Activated CD8-positive, alpha-beta memory T cell treated with anti-CD3 and anti-CD28 coated beads for 1 hour (primary cell): ENCODE measurements around the gene AAK1.

Experiments
- DNase-seq, 2 donors: peaks; one replicate each; pipeline ENCODE4 v3.0.0-alpha.2; 2020; ENCODE audit warnings: low read depth in 1 of 2; ENCODE audit errors: extremely low read depth in 1 of 2

Gene AAK1

GRCh38 chr2:69604026-69604678 lies 39.4 kb downstream of the AAK1 start:
- DNase-seq = no peak

- DNase-seq = no peak
These were observed 40.3 kb downstream of the AAK1 start for GRCh38 chr2:69603146-69603743.

DNA sequence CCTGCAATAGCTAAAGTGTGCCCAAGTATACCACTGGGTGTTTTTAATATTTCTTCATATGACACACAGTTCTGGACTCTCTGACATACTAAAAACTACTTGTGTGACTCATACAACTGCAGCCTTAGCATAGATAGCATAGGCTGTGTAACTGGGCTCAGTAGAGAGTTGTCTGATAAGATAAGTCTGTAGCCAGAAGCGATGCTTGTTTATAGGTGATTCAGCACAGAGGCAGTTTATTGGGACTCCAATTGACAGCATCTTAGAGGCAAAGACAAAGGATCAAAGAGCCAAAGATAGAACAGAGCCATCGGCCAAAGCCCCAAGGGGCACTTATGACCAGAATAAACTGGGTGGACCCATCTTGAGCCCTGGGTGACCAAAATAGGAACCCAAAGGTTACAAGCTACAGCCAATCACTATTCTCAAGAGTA lies 42.3 kb downstream of the AAK1 start:
- no peak for DNase-seq

GRCh38 chr2:69600425-69600824 lies 43.1 kb downstream of the AAK1 start:
- DNase-seq = no peak

- no peak for DNase-seq
These were observed 45.5 kb downstream of the AAK1 start for GRCh38 chr2:69597843-69598610.

DNA sequence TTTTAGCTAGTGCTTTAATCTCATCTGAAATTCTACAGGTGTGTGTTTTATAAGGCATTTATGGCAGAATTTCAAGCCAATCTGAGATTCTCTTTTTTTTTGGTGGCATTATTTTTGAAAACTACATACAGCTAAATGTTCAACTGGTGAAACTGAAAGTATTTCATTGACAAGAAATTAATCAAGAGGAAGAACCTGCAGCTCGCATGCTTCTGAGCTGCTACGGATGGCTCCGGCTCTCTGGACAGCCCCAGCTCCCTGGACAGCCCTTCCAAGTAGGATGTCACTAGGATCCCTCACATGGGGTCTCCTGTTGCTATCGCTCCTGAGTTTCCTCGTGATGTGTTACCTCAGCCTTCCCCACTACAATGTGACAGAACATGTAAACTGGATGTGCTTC lies 46.4 kb downstream of the AAK1 start:
- DNase-seq = no peak

GRCh38 chr2:69594341-69594740 lies 49.2 kb downstream of the AAK1 start:
- no peak for DNase-seq

DNA sequence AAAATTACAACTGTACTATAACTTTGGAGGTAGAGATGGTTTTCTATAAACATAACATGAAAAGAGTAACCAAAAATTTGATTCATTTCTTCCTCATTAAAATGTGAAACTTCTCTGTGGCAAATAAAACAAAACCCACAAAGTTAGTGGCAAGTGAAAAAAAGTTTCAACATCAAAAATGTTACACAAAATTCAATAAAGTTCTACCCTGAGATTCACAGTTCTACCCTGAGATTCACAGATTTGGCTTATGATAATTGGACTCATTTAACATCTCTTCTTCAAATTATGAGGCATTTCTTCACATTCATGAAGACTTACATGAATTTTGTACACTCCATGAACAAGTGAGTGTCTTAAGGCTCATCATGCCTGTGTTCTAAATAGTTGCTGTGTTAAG lies 51.0 kb downstream of the AAK1 start:
- no peak for DNase-seq

DNA sequence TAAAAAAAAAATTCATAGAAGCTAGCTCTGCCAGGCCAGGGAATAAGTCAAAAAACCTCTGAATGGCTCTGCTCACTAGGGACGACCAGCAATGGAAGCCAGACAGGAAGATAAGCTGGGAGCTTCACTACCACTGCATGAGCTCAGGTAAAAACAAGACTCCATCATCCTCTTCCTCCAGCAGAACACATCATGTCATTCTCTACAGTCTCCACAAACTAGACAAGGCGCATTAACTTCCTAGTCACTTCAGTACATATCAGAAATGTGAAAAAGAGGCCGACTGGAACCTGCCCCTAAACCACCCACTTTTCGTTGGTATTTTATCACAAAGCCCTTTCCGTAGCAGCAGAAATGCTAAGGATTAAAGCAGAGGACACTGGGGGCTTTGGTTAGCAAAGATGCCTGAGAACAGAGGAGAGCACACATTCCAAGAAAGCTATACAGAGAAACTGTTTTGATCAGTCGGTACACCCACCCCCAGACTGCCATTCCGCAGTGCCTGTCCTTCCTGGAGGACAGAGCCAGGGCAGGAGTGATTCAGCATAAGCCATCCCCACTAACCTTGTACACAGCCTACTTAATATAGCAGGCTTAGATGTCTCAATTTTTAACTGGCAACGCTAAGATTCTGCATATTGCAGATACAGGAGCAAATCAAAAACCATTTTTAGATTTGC lies 53.4 kb downstream of the AAK1 start:
- no peak for DNase-seq

DNA sequence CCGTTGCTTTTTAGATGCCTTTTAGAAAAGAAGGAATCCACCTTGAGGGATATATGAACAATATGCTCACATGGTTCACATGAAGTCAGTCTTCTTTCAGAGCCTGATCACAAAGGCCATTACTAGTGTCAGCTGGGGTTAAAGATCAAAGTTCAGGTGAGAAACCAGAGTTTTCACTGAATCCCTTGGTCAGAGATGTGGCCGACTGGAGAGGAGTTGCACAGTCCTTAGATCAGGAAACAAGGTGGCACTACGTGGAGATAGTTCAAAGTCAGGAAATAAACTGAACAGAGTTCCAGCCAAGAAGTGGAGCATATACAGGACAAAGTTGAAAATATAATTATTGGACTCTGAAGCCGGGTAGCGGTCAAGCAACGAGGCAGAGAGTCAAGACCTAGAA lies 54.6 kb downstream of the AAK1 start:
- no peak for DNase-seq

DNA sequence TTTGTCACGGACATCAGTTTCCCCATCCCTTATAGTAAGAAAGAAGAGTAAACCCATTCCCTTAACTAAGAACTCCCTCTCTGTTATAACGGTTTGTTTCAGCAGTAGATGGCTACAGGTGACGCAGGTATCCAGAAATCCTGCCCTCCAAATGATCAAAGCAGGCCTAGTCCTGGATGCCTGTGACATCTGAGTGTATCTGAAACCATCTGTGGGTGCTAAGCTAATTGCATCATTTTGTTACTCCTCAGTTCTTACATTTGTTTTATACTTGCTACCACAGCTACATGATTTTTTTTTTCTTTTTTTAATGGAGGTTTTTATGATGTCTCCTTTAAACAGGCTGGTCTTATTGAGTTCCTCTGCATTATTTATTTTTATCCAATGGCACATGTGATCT lies 55.1 kb downstream of the AAK1 start:
- DNase-seq = no peak

DNA sequence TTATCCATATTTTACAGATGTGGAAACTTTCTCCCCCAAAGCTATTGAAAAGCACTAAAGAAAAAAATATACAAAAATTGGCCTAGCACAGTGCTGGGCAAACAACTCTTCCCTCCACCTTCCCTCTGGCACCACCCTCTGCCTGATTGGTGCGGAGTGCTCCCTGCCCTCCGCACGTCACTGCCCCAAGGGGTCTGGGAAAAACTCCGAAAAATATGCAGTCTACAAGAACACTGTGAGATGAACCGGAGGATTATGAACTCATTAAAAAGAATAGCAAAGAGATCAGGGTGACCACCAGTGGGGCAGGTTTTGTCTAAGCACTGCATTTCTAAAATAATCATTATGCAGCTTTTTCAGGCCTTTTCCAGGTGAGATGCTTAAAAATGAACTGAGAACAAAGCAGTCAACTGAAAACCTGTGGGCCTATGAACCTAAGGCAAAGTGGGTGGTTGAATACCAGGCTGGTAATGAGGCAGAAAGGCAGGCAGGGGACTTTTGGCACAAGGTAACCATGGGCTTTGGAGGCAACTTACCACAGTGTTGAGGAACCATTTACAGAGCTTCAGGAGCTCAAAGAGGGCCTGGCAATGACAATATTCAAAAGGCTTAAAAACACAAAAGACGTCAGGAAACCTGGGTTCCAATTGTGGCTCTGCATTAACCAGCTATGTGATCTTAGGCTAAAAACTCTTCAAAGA lies 57.5 kb downstream of the AAK1 start:
- DNase-seq = no peak

GRCh38 chr2:69584127-69584889 lies 59.2 kb downstream of the AAK1 start:
- no peak for DNase-seq

DNA sequence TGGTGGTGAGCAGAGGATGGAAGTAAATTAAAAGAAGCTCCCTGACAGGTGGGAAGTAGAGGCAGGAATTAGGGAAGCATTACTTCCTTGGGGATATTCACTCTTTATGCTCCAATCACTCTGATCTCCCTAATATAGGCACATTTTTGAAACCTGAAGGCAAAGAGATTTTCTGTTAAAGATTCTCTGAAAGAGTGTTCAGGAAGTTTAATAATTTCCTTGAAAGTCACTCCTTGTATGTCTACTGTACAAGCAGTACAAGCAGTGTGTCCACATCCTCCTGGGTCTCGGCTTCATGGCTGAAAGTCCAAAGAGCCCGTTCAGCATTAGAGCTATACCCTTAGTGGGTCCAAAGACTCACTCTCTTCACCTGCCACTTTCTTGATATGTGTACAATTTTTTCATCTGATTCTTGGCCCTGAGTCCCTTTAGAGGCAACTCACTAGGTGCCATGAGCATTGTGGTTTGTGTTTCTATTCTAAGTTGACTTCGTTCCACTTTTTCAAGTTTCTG lies 60.2 kb downstream of the AAK1 start:
- no peak for DNase-seq

GRCh38 chr2:69582582-69583176 lies 60.9 kb downstream of the AAK1 start:
- DNase-seq = no peak

- DNase-seq = no peak
These were observed 61.6 kb downstream of the AAK1 start for GRCh38 chr2:69581774-69582581.

DNA sequence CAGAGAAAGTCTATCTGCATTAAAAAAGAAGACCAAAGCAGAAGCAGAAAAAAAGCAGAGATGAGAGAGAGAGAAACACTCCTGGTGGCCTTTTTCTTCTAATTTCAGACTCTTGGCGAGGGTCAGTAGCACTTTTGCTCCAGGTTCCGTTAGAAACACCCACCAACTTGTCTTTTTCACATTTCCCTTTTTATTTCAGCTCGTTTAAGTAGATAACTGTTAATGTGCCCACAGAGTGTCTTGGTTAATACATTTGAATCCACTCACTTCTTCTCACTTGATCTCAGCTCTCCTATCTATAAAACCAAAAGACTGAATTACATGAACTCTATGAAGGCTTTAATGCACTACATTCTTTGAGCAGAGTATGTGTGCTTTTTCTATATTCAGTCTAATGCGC lies 63.1 kb downstream of the AAK1 start:
- no peak for DNase-seq

DNA sequence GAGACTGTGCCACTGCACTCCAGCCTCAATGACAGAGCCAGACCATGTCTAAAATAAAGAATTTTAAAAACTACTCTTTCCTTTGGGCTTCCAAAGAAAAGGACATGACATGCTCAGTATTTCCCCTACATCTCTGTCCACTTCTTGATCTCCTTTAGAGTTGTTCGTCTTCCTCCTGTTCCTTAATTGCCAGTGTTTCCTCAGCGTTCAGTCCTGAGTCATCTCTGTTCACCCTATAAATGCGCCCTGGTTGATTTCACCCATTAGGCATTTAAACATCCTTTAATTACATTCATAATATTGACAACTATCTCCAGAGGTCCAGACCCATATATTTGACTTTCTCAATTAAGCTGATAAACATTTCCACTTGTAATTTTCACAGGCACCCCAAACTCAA lies 64.0 kb downstream of the AAK1 start:
- DNase-seq = no peak

- DNase-seq = no peak
These were observed 65.4 kb downstream of the AAK1 start for GRCh38 chr2:69578198-69578540.
